Sigmoid colon (tissue), 7 donors: ENCODE results near the gene PGF. TPM values are rescaled to one million over a fixed set of nuclear protein-coding genes. Genes with fewer than 3 reads are reported as not detected.

ENCODE experiments used
- DNase-seq: peaks from one replicate; pipeline ENCODE4 v3.0.0-alpha.2; 2019
- H3K27ac ChIP-seq, 4 donors: fragments of 200-600 bp; sonication (generic); one replicate each; pipeline ENCODE4 v1.5.1; 2016 to 2019; ENCODE audit warnings: mild to moderate bottlenecking in 1 of 4
- H3K27me3 ChIP-seq, 3 donors: fragments of 200-600 bp; sonication (generic); one replicate each; pipeline ENCODE4 v1.5.1; 2019; ENCODE audit warnings: mild to moderate bottlenecking in 1 of 3
- H3K36me3 ChIP-seq, 4 donors: fragments of 200-600 bp; sonication (generic); one replicate each; pipeline ENCODE4 v1.5.1; 2016 to 2019
- H3K4me1 ChIP-seq, 4 donors: fragments of 200-600 bp; sonication (generic); one replicate each; pipeline ENCODE4 v1.5.1; 2017 to 2019
- H3K4me3 ChIP-seq, 4 donors: fragments of 200-600 bp; sonication (generic); one replicate each; pipeline ENCODE4 v1.5.1; 2017 to 2019; ENCODE audit warnings: mild to moderate bottlenecking in 2 of 4, moderate library complexity in 1 of 4
- H3K9me3 ChIP-seq, 4 donors: fragments of 200-600 bp in 3 of 4; sonication (generic) in 3 of 4; one replicate each; pipeline versions ENCODE4 v1.5.1 to v1.6.1; 2013 to 2019
- CTCF ChIP-seq, 4 experiments: fragments of 450-650 bp in 3 of 4; fragments of 200-600 bp in 1 of 4; IDR thresholded peaks; one replicate each; pipeline ENCODE4 v1.5.1; 2016 to 2019; ENCODE audit warnings: antibody characterized with exemption in 4 of 4, mild to moderate bottlenecking in 3 of 4, moderate library complexity in 2 of 4
- EP300 ChIP-seq, 4 donors: sonication (generic); formaldehyde crosslinking; IDR thresholded peaks; one replicate each; pipeline ENCODE4 v1.6.1; 2017; ENCODE audit warnings: antibody characterized with exemption in 4 of 4
- POLR2A ChIP-seq, 2 donors: fragments of 450-650 bp; IDR thresholded peaks; one replicate each; pipeline ENCODE4 v1.6.1; 2016; ENCODE audit warnings: antibody characterized with exemption in 2 of 2, mild to moderate bottlenecking in 2 of 2, moderate library complexity in 2 of 2
- POLR2AphosphoS5 ChIP-seq, 4 donors: sonication (generic); formaldehyde crosslinking; IDR thresholded peaks; one replicate each; pipeline ENCODE4 v1.6.1; 2017; ENCODE audit warnings: antibody characterized with exemption in 4 of 4
- WGBS, 2 donors: extraction: QIAGEN DNeasy Blood & Tissue Kit; methylation state at CpG; one replicate each; pipeline ENCODE4 v1.1.7; 2013; 5-methylcytosine and 5-hydroxymethylcytosine counted together
- intact Hi-C: fragments of 100-400 bp; cut with DNase I; formaldehyde crosslinking; loops from one replicate; pipeline ENCODE4 v1.15.1; 2023
- polyA plus RNA-seq, 3 donors: library from polyadenylated mRNA; stranded (reverse); fragments of 200-250 nt; gene quantifications; one replicate each; pipeline ENCODE4 v1.2.3, GENCODE V29; 2013
- total RNA-seq, 4 donors: library from RNA; depleted of rRNA; stranded (reverse); fragments of >200 nt; gene quantifications; one replicate each; pipeline ENCODE4 v1.1.0, GENCODE V29; 2016
- donor health status: healthy with polysubstance abuse.
- donor health status: Bipolar disorder and iron deficiency.
- donor health status: healthy.

Gene PGF
- total and polyA plus RNA-seq, 7 donors: 1.2 to 15.6 (median 6.3) TPM

- Histone ChIP-seq H3K27me3 (no peaks in the 10 kb centered on the region), H3K36me3 (no peaks in the 10 kb centered on the region), H3K4me1 (peaks cover 0 to 46% (median 38%) of the 10 kb centered on the region in 4 donors), H3K27ac (peak overlapping the region; percentile 72 to 74 (median 74)), H3K9me3 (no peaks in the 10 kb centered on the region), H3K4me3 (peak overlapping the region in 1 of 4 donors; percentile 24)
- intact Hi-C loops: loop anchor here (10.0 kb wide), 1 partner anchor 363 kb away; no protein-coding TSS in a partner anchor
- WGBS, 2 donors: 64 to 86% methylated on average over 12 of the region's 12 CpGs
- no peak for DNase-seq
- TF ChIP-seq CTCF (IDR thresholded peaks at IDR 0.05) (no peak), POLR2A (IDR thresholded peaks at IDR 0.05) (no peak), EP300 (IDR thresholded peaks at IDR 0.05) (no peak), POLR2AphosphoS5 (IDR thresholded peaks at IDR 0.05) (no peak)
Observed at GRCh38 chr14:74942181-74942580, 13.2 kb downstream of the PGF start.

GRCh38 chr14:74941676-74942097 lies 13.7 kb downstream of the PGF start:
- peak in 2 of 4 donors; percentile 35 to 37 for TF ChIP-seq POLR2AphosphoS5 (IDR thresholded peaks at IDR 0.05)
- TF ChIP-seq POLR2A (IDR thresholded peaks at IDR 0.05): no peak
- H3K27me3 ChIP-seq: no peaks in the 10 kb centered on the region
- peak overlapping the region in 1 of 4 donors; percentile 24 for H3K4me3 ChIP-seq
- peaks cover 0 to 44% (median 37%) of the 10 kb centered on the region in 4 donors for H3K4me1 ChIP-seq
- H3K27ac ChIP-seq: peak overlapping the region; percentile 72 to 74 (median 74)
- DNase-seq: peak; percentile 84
- no peaks in the 10 kb centered on the region for H3K9me3 ChIP-seq
- intact Hi-C loops: loop anchor here (10.0 kb wide), 1 partner anchor 363 kb away; no protein-coding TSS in a partner anchor
- 39 to 60% methylated on average over 13 of the region's 13 CpGs for WGBS, 2 donors
- H3K36me3 ChIP-seq: no peaks in the 10 kb centered on the region

- Histone ChIP-seq H3K4me1 (peaks cover 0 to 37% (median 34%) of the 10 kb centered on the region in 4 donors), H3K36me3 (no peaks in the 10 kb centered on the region), H3K27ac (peak overlapping the region; percentile 72 to 74 (median 74)), H3K4me3 (no peak overlapping the region), H3K27me3 (no peaks in the 10 kb centered on the region), H3K9me3 (no peaks in the 10 kb centered on the region)
- intact Hi-C loops: loop anchor here (10.0 kb wide), 1 partner anchor 364 kb away; no protein-coding TSS in a partner anchor
- DNase-seq: no peak
- no peak for TF ChIP-seq POLR2AphosphoS5 (IDR thresholded peaks at IDR 0.05)
- TF ChIP-seq EP300 (IDR thresholded peaks at IDR 0.05): no peak
- no peak for TF ChIP-seq POLR2A (IDR thresholded peaks at IDR 0.05)
- no peak for TF ChIP-seq CTCF (IDR thresholded peaks at IDR 0.05)
- WGBS, 2 donors: 87 to 89% methylated on average over 18 of the region's 18 CpGs
Observed at GRCh38 chr14:74940956-74941565, 14.3 kb downstream of the PGF start.

GRCh38 chr14:74938531-74939495 lies 16.6 kb downstream of the PGF start:
- H3K9me3 ChIP-seq: no peaks in the 10 kb centered on the region
- H3K4me3 ChIP-seq: no peak overlapping the region
- peak overlapping the region; percentile 72 to 74 (median 74) for H3K27ac ChIP-seq
- H3K4me1 ChIP-seq: peaks cover 0 to 45% (median 34%) of the 10 kb centered on the region in 4 donors
- no peaks in the 10 kb centered on the region for H3K27me3 ChIP-seq
- TF ChIP-seq POLR2A (IDR thresholded peaks at IDR 0.05) (no peak), POLR2AphosphoS5 (IDR thresholded peaks at IDR 0.05) (no peak), CTCF (IDR thresholded peaks at IDR 0.05) (no peak)
- no peaks in the 10 kb centered on the region for H3K36me3 ChIP-seq
- no peak for DNase-seq
- intact Hi-C loops: no loop called here
- WGBS, 2 donors: 91% methylated on average over 10 of the region's 10 CpGs

GRCh38 chr14:74937171-74937570 lies 18.2 kb downstream of the PGF start:
- Histone ChIP-seq H3K4me1 (peaks cover 0 to 39% (median 28%) of the 10 kb centered on the region in 4 donors), H3K9me3 (no peaks in the 10 kb centered on the region), H3K36me3 (no peaks in the 10 kb centered on the region), H3K27me3 (peaks cover 0 to 4% (median 0%) of the 10 kb centered on the region in 3 donors), H3K27ac (no peak overlapping the region), H3K4me3 (no peak overlapping the region)
- TF ChIP-seq EP300 (IDR thresholded peaks at IDR 0.05) (no peak), POLR2AphosphoS5 (IDR thresholded peaks at IDR 0.05) (no peak), CTCF (IDR thresholded peaks at IDR 0.05) (no peak), POLR2A (IDR thresholded peaks at IDR 0.05) (no peak)
- intact Hi-C loops: no loop called here
- WGBS, 2 donors: 43 to 58% methylated on average over 2 of the region's 2 CpGs
- no peak for DNase-seq
